SU-DHL-6 (cell line): ENCODE data around the gene GRM3.

Source experiments
- CTCF ChIP-seq: fragments of 200-600 bp; sonication (generic); IDR thresholded peaks from one replicate; pipeline ENCODE4 v1.5.1; 2017; ENCODE audit warnings: antibody characterized with exemption, mild to moderate bottlenecking, low read length, moderate library complexity; ENCODE audit not compliant: insufficient read depth, poor library complexity, severe bottlenecking
- EZH2phosphoT487 ChIP-seq: fragments of 200-600 bp; sonication (generic), shearing (Covaris generic); conservative IDR thresholded peaks from 2 replicates; pipeline ENCODE4 v1.6.1; 2018; ENCODE audit warnings: mild to moderate bottlenecking, antibody characterized with exemption, low read length, moderate library complexity, mixed read lengths

DNA sequence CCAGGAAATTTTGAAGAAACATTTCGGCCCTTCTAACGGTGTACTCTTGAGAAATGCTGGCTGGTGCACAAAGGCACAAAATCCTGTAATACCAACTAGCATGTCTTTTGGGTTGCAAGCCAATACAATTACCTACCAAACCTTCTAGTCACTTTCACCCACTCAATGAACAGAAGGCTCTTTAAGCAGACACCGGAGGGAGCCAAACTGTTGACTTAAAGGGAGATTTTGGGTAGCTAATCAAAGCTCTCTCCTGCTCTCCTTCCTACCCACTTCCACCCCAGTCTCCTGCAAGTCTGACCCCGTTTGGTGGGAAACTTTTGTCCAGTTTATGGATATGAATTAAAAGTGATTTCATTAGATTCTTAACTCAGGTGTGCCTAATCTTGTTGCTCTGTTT, 24.0 kb downstream of the GRM3 start:
- TF ChIP-seq CTCF: no peak
- no peak for TF ChIP-seq EZH2phosphoT487
